Panc1 (cell line): ENCODE data around the gene FSTL5. TPM values are rescaled to one million over a fixed set of nuclear protein-coding genes. Genes with fewer than 3 reads are reported as not detected.

Experiments
- ATAC-seq: fragments of 200-7000 bp; cut with Tn5 transposase; 2 replicates; pipeline ENCODE4 v1.9.1; 2020; ENCODE audit warnings: mild to moderate bottlenecking, moderate library complexity
- BruUV-seq: library from RNA; stranded (reverse); fragments of 400-500 nt; replicated peaks from 2 replicates; lab custom pipeline; 2021; lab: Mats Ljungman, UMichigan
- CTCF ChIA-PET: fragments of 300-600 bp; sonication (Branson Sonifier 250); formaldehyde crosslinking; loops from one replicate; lab custom pipeline; 2022; ENCODE audit warnings: antibody characterized with exemption; lab: Charles Lee
- POLR2A ChIA-PET: fragments of 300-600 bp; sonication (Branson Sonifier 250); formaldehyde crosslinking; loops from one replicate; lab custom pipeline; 2022; ENCODE audit warnings: antibody characterized with exemption; lab: Charles Lee
- DNase-seq: peaks from one replicate; pipeline ENCODE4 v3.0.0-alpha.2; 2010; ENCODE audit warnings: low read depth, low spot score
- H3K27ac ChIP-seq: 2 replicates; pipeline ENCODE4 v1.5.1; 2011; ENCODE audit warnings: mild to moderate bottlenecking, low read length, inconsistent platforms
- H3K27me3 ChIP-seq: fragments of 200-500 bp; sonication (Bioruptor generic); 2 replicates; pipeline ENCODE4 v1.6.0; 2014; ENCODE audit warnings: low read length, inconsistent platforms; ENCODE audit not compliant: control insufficient read depth, insufficient read depth
- H3K36me3 ChIP-seq: fragments of 200-500 bp; sonication (Bioruptor generic); 2 replicates; pipeline ENCODE4 v1.5.1; 2014; ENCODE audit warnings: inconsistent platforms, mild to moderate bottlenecking, low read length, moderate library complexity; ENCODE audit not compliant: control insufficient read depth, insufficient read depth
- H3K4me1 ChIP-seq: 2 replicates; pipeline ENCODE4 v1.5.1; 2011; ENCODE audit warnings: inconsistent platforms, mild to moderate bottlenecking, low read length, moderate library complexity; ENCODE audit not compliant: control insufficient read depth, insufficient read depth
- H3K4me3 ChIP-seq, 2 experiments: 2 replicates each; pipeline ENCODE4 v1.5.1; 2011 to 2012; ENCODE audit warnings: low read depth in 2 of 2, low read length in 2 of 2, mild to moderate bottlenecking in 2 of 2, inconsistent platforms in 1 of 2, moderate library complexity in 1 of 2
- H3K9me3 ChIP-seq: fragments of 200-500 bp; sonication (Bioruptor generic); 2 replicates; pipeline ENCODE4 v1.5.1; 2014; ENCODE audit warnings: low read depth, mild to moderate bottlenecking, inconsistent platforms, low read length, moderate library complexity; ENCODE audit not compliant: control insufficient read depth, insufficient read depth
- POLR2AphosphoS5 ChIP-seq: IDR thresholded peaks from 2 replicates; pipeline ENCODE4 v1.6.1; 2012; ENCODE audit warnings: mild to moderate bottlenecking, low read depth, low read length, moderate library complexity
- SIN3A ChIP-seq: IDR thresholded peaks from 2 replicates; pipeline ENCODE4 v1.6.1; 2012; ENCODE audit warnings: low read depth, mild to moderate bottlenecking, low read length, moderate library complexity, borderline replicate concordance; ENCODE audit not compliant: insufficient read depth
- TCF7L2 ChIP-seq: IDR thresholded peaks from 2 replicates; pipeline ENCODE4 v1.6.1; 2011; ENCODE audit warnings: mild to moderate bottlenecking, low read depth, low read length, inconsistent platforms
- in situ Hi-C: cut with HindIII; loops from 2 replicates; pipeline ENCODE4 v1.10.0; 2016; ENCODE audit warnings: low sequenced_read_pairs, low pct_unique_long_range_greater_than_20kb
- intact Hi-C: fragments of 100-400 bp; cut with micrococcal nuclease; formaldehyde crosslinking; loops from one replicate; pipeline ENCODE4 v1.10.0; 2022; ENCODE audit not compliant: unreplicated experiment
- total RNA-seq: library from RNA; stranded (reverse); gene quantifications from one replicate; pipeline ENCODE4 v1.2.1, GENCODE V29; 2021; ENCODE audit not compliant: unreplicated experiment
- TF ChIP-seq, protein P1 (sequence below): fragments of 450-650 bp; IDR thresholded peaks from 2 replicates; pipeline ENCODE4 v1.5.1; 2017; ENCODE audit warnings: mild to moderate bottlenecking
- TF ChIP-seq, protein P2 (sequence below), 2 experiments: IDR thresholded peaks; 2 replicates each; pipeline ENCODE4 v1.6.1; 2011 to 2012; ENCODE audit warnings: low read depth in 2 of 2, control low read depth in 1 of 2, low read length in 1 of 2, mild to moderate bottlenecking in 1 of 2, moderate library complexity in 1 of 2; ENCODE audit not compliant: insufficient read depth in 1 of 2

FSTL5 gene
- total RNA-seq, 1 experiment from 2014 or later = 0.67 TPM

DNA sequence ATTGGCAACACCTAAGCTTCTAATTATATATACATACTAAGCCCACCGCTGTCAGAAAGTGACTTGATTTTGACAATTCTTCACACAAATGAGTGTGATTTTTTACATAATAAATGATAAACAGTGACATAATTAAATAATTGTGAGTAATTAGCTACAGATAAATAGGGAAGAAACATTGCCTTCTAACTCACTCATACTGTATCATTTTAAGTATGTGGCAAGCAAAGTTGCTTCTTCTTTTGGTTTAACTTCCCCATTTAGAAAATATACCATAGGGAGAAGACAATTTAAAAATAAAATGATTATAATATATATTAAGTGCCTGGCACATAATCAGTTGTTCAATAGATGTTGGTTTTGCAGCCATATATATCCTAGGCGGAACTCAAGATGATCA lies 644.2 kb downstream of the FSTL5 start:
- no peak overlapping the region for H3K4me3 ChIP-seq
- BruUV-seq = no TSS peak
- POLR2A ChIA-PET = no interaction called here
- no peaks in the 10 kb centered on the region for H3K9me3 ChIP-seq
- no peaks in the 10 kb centered on the region for H3K36me3 ChIP-seq
- H3K27ac ChIP-seq = no peak overlapping the region
- TF ChIP-seq POLR2AphosphoS5 = no peak
- TF ChIP-seq, protein P1, sequence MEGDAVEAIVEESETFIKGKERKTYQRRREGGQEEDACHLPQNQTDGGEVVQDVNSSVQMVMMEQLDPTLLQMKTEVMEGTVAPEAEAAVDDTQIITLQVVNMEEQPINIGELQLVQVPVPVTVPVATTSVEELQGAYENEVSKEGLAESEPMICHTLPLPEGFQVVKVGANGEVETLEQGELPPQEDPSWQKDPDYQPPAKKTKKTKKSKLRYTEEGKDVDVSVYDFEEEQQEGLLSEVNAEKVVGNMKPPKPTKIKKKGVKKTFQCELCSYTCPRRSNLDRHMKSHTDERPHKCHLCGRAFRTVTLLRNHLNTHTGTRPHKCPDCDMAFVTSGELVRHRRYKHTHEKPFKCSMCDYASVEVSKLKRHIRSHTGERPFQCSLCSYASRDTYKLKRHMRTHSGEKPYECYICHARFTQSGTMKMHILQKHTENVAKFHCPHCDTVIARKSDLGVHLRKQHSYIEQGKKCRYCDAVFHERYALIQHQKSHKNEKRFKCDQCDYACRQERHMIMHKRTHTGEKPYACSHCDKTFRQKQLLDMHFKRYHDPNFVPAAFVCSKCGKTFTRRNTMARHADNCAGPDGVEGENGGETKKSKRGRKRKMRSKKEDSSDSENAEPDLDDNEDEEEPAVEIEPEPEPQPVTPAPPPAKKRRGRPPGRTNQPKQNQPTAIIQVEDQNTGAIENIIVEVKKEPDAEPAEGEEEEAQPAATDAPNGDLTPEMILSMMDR = no peak
- no peak for TF ChIP-seq SIN3A
- in situ Hi-C loops = no loop called here
- no peaks in the 10 kb centered on the region for H3K4me1 ChIP-seq
- H3K27me3 ChIP-seq = no peaks in the 10 kb centered on the region
- intact Hi-C loops = no loop called here
- no peak for DNase-seq
- CTCF ChIA-PET = no interaction called here
- no peak for ATAC-seq

DNA sequence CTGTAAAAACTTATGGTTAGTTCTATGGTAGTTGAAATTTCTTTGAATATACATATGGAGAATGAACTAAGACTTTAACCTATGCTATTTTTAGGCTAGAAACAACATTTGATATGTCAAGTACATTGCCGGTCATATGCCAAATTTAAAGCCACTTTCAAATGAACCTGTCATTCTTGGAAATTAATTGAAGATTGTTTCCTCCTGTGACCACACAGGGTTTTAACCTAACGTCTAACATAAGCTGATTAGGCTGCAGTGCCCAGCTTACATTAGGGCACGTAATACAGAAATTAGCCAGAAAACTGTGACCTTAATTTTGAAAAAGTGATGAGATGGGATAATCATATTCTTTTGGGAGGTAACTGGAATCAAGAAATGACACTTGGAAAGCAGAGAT lies 645.9 kb downstream of the FSTL5 start:
- H3K36me3 ChIP-seq = no peaks in the 10 kb centered on the region
- POLR2A ChIA-PET = no interaction called here
- TF ChIP-seq POLR2AphosphoS5 (no peak), TCF7L2 (no peak), SIN3A (no peak)
- TF ChIP-seq, protein P2, sequence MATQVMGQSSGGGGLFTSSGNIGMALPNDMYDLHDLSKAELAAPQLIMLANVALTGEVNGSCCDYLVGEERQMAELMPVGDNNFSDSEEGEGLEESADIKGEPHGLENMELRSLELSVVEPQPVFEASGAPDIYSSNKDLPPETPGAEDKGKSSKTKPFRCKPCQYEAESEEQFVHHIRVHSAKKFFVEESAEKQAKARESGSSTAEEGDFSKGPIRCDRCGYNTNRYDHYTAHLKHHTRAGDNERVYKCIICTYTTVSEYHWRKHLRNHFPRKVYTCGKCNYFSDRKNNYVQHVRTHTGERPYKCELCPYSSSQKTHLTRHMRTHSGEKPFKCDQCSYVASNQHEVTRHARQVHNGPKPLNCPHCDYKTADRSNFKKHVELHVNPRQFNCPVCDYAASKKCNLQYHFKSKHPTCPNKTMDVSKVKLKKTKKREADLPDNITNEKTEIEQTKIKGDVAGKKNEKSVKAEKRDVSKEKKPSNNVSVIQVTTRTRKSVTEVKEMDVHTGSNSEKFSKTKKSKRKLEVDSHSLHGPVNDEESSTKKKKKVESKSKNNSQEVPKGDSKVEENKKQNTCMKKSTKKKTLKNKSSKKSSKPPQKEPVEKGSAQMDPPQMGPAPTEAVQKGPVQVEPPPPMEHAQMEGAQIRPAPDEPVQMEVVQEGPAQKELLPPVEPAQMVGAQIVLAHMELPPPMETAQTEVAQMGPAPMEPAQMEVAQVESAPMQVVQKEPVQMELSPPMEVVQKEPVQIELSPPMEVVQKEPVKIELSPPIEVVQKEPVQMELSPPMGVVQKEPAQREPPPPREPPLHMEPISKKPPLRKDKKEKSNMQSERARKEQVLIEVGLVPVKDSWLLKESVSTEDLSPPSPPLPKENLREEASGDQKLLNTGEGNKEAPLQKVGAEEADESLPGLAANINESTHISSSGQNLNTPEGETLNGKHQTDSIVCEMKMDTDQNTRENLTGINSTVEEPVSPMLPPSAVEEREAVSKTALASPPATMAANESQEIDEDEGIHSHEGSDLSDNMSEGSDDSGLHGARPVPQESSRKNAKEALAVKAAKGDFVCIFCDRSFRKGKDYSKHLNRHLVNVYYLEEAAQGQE (IDR thresholded peaks at IDR 0.05; ENCODE audit: insufficient read depth in 1 of 2, low read depth in 2 of 2, low read length in 1 of 2) = no peak
- CTCF ChIA-PET = no interaction called here
- H3K27me3 ChIP-seq = no peaks in the 10 kb centered on the region
- in situ Hi-C loops (no loop called here), intact Hi-C loops (no loop called here)
- no peak for DNase-seq
- BruUV-seq = no TSS peak
- H3K4me1 ChIP-seq = no peaks in the 10 kb centered on the region
- H3K27ac ChIP-seq = no peak overlapping the region
- H3K4me3 ChIP-seq = no peak overlapping the region
- no peak for ATAC-seq
- no peaks in the 10 kb centered on the region for H3K9me3 ChIP-seq

DNA sequence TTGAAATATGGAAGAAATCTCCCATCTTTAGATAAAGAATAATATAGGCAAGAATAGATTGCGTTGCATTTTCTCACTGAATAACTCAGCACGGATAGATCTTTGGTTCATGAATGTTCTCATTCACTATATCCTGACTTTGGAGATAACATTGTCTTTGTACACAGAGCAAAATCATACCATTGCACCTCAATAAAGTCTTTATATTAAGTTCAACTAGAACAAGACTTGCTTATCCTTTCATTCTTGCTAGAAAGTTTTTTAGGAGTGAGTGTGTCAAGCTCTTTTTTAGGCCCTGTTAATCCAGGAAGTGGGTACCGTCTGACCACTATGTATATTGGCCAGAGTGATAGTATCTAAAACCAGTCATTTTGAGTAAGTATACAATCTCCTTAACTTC lies 658.7 kb downstream of the FSTL5 start:
- Histone ChIP-seq H3K9me3 (no peaks in the 10 kb centered on the region), H3K4me1 (no peaks in the 10 kb centered on the region), H3K27ac (no peak overlapping the region), H3K4me3 (no peak overlapping the region), H3K27me3 (no peaks in the 10 kb centered on the region), H3K36me3 (no peaks in the 10 kb centered on the region)
- DNase-seq (no peak), ATAC-seq (no peak)
- POLR2A ChIA-PET = no interaction called here
- no TSS peak for BruUV-seq
- intact Hi-C loops = no loop called here
- in situ Hi-C loops = no loop called here
- CTCF ChIA-PET = no interaction called here
- TF ChIP-seq POLR2AphosphoS5 (no peak), SIN3A (no peak), TCF7L2 (no peak)
- TF ChIP-seq, protein P2 (IDR thresholded peaks at IDR 0.05; ENCODE audit: insufficient read depth in 1 of 2, low read depth in 2 of 2, low read length in 1 of 2) = no peak
- TF ChIP-seq, protein P1 = no peak
